ENCODE results near the gene BBS4.

DNA sequence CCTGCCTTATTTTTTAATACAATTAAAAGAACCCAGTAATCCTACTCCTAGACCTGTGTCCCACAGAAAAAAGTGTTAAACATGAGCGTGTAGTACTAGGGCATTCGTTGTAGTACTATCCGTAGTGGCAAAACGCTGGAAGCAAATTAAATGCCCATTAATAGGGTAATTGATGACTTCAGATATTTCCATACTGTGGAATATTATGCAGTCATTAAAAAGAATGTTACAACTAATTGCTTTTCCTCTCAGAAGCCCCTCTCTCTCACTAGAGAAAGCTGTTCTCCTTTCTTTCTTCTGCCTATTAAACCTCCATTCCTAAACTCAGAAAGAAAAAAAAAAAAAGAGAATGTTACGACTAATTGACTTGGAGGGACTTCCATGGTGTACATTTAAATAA, 2.7 kb downstream of the BBS4 start:
- TF ChIP-seq, protein P1, sequence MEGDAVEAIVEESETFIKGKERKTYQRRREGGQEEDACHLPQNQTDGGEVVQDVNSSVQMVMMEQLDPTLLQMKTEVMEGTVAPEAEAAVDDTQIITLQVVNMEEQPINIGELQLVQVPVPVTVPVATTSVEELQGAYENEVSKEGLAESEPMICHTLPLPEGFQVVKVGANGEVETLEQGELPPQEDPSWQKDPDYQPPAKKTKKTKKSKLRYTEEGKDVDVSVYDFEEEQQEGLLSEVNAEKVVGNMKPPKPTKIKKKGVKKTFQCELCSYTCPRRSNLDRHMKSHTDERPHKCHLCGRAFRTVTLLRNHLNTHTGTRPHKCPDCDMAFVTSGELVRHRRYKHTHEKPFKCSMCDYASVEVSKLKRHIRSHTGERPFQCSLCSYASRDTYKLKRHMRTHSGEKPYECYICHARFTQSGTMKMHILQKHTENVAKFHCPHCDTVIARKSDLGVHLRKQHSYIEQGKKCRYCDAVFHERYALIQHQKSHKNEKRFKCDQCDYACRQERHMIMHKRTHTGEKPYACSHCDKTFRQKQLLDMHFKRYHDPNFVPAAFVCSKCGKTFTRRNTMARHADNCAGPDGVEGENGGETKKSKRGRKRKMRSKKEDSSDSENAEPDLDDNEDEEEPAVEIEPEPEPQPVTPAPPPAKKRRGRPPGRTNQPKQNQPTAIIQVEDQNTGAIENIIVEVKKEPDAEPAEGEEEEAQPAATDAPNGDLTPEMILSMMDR (IDR thresholded peaks at IDR 0.05) = no peak
- no peak for TF ChIP-seq POLR2AphosphoS5 (IDR thresholded peaks at IDR 0.05)

All from esophagus muscularis mucosa (tissue), 3 donors.